ENCODE measurements around the gene BCKDHA.

- TF ChIP-seq CTCF (IDR thresholded peaks at IDR 0.05) (no peak), POLR2AphosphoS5 (IDR thresholded peaks at IDR 0.05) (peak in 1 of 4 donors; percentile 16), POLR2A (IDR thresholded peaks at IDR 0.05) (no peak), EP300 (IDR thresholded peaks at IDR 0.05) (no peak)
These were observed 14.3 kb downstream of the BCKDHA start for GRCh38 chr19:41411968-41412265.
